AG09309 (cell line): ENCODE measurements around the gene PTPN14.

Source experiments
- DNase-seq: peaks from one replicate; pipeline ENCODE4 v3.0.0-alpha.2; 2010; ENCODE audit warnings: low read depth
- H3K4me3 ChIP-seq: 2 replicates; pipeline ENCODE4 v1.5.1; 2011; ENCODE audit warnings: mild to moderate bottlenecking, low read depth, low read length, moderate library complexity; ENCODE audit not compliant: control insufficient read depth
- TF ChIP-seq, protein P1 (sequence below): IDR thresholded peaks from 2 replicates; pipeline ENCODE4 v1.5.1; 2011; ENCODE audit warnings: mild to moderate bottlenecking, low read depth, low read length, inconsistent platforms; ENCODE audit not compliant: insufficient read depth, control insufficient read depth; ENCODE audit errors: missing control alignments

PTPN14 gene

GRCh38 chr1:214416858-214417257 lies 134.5 kb downstream of the PTPN14 start:
- DNase-seq, result no peak
- TF ChIP-seq, protein P1, sequence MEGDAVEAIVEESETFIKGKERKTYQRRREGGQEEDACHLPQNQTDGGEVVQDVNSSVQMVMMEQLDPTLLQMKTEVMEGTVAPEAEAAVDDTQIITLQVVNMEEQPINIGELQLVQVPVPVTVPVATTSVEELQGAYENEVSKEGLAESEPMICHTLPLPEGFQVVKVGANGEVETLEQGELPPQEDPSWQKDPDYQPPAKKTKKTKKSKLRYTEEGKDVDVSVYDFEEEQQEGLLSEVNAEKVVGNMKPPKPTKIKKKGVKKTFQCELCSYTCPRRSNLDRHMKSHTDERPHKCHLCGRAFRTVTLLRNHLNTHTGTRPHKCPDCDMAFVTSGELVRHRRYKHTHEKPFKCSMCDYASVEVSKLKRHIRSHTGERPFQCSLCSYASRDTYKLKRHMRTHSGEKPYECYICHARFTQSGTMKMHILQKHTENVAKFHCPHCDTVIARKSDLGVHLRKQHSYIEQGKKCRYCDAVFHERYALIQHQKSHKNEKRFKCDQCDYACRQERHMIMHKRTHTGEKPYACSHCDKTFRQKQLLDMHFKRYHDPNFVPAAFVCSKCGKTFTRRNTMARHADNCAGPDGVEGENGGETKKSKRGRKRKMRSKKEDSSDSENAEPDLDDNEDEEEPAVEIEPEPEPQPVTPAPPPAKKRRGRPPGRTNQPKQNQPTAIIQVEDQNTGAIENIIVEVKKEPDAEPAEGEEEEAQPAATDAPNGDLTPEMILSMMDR, result no peak
- no peak overlapping the region for H3K4me3 ChIP-seq

DNA sequence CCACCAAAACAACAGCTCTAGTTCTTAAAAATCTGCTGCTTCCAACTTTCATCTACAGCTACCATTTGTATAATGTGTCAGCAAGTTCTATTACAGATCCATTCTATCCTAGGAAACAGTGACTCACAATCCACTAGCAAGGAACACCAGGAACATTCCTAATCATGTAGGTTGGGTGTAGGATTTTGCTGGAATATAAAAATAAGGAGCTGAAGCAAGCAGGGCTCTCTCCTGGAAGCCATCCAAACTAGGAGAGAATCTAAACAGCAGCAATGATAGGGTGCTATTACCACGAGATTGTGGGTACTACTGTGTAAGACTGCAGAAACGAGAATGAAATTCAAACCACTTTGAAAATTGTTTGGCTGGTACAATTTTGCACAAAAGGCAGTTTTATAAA lies 135.0 kb downstream of the PTPN14 start:
- TF ChIP-seq, protein P1, result no peak
- DNase-seq, result no peak
- no peak overlapping the region for H3K4me3 ChIP-seq

DNA sequence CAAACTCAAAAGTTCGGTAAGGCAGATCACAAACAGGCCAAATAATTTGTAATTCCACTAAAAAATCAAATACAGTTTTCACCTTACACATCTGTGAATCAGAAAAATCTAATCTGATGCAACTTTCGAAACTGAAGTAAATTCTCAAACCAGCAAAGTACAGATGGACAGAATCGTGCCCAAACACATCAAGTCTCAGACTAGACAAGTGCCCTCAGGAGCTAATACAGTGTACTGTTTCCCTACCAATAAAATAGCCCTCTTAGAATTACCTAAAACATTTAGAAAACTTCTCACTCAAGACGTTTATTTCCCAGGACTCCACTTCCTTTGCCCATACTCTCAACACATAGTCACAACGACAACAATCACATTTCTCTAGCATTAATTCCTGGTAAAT lies 136.3 kb downstream of the PTPN14 start:
- TF ChIP-seq, protein P1, result no peak
- DNase-seq, result no peak
- no peak overlapping the region for H3K4me3 ChIP-seq

DNA sequence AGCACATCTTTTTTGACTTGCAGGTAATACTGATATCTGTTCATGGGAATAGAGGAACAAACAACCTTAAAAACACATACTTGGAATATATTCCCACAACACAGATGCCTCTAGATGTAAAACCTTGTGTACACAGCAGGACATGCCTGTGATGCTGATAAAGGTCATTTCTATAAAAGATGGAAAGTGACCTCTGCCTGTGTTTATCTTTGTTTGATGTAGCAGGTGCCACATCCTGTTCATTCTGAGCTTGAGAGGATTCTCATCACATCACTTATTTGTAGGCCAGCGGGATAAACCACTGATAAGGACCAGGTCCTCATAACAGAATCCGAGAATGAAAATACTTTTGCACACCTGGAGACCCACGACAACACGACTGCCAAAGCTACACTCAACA lies 136.7 kb downstream of the PTPN14 start:
- no peak overlapping the region for H3K4me3 ChIP-seq

GRCh38 chr1:214413315-214413714 lies 138.1 kb downstream of the PTPN14 start:
- DNase-seq, result no peak
- no peak overlapping the region for H3K4me3 ChIP-seq
- TF ChIP-seq, protein P1, result no peak

More for the DNA sequence above, 136.7 kb downstream of the PTPN14 start:
- DNase-seq, result no peak
- TF ChIP-seq, protein P1, result no peak

- H3K4me3 ChIP-seq, result no peak overlapping the region
- DNase-seq, result no peak
- TF ChIP-seq, protein P1, result no peak
Measured at GRCh38 chr1:214404571-214405213, 146.7 kb downstream of the PTPN14 start.
